ENCODE results near the gene CBARP.

CBARP gene

DNA sequence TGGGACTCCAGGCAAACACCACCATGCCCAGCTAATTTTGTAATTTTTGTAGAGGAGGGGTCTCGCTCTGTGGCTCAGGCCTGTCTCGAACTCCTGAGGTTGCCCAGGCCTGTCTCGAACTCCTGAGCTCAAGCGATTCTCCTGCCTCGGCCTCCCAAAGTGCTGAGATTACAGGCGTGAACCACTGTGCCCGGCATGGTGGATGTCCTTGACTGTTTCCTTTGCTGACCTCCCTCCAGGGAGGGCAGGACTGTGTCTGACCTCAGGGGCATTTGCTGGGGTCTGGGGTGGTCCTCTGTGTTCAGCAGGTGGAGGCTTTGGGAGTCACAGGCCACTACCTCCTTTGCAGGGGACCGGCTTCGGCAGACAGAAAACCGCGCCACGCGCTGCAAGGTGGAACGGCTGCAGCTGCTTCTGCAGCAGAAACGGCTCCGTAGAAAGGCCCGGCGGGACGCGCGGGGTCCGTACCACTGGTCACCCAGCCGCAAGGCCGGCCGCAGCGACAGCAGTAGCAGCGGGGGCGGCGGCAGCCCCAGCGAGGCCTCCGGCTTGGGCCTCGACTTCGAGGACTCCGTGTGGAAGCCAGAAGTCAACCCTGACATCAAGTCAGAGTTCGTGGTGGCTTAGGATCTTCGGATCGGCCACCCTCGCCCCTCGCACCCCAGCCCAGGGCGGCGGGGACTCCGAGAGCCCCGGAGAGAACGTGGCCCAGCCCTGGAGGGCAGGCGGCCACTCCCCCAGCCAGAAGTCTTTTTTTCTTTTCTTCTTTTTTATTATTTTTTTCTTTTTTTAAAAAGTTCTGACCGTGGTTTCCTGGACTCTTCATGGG is 19.1 kb upstream of the CBARP start:
- no peak for DNase-seq
- intact Hi-C loops (cut with DNase I), result no loop called here

DNA sequence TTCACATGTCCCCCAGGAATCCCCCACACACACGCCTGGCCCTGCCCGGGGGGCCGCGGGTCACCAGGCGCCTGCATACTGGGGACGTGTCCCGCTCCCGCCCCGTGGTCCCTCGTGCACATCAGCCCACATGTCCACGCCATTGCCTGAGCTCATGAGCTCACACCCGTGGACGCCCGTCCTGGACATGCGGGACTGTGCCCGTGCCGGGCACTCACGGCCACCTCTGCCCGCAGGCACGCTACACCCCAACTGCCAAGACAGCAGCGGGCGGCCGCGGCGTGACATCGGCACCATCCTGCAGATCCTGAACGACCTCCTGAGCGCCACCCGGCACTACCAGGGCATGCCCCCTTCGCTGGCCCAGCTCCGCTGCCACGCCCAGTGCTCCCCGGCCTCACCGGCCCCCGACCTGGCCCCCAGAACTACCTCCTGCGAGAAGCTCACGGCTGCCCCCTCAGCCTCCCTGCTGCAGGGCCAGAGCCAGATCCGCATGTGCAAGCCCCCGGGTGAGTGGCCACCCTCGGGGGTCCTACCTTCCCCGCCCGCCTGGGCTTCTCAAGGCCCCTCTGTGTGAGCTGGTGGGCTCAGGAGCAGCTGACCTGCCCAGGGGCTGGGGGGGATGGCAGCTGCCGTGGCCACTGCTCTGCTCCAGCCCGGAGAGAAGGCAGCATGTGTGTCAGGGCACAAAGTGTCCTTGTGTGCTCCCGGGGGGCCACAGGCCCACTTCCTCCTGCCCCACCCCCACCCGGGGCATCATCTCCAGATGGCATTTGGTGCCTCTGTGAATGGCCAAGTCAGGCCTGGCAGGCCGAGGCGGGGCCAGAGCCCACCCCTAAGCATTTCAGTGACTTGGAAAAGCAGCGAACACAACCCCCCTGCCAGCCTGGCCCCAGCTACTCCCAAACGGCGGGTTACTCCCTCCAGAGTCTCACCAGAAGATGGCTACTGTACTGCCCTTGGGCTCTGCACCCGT is 17.7 kb upstream of the CBARP start:
- DNase-seq, result peak; percentile 74 to 96 (median 89)
- intact Hi-C loops (cut with DNase I), result no loop called here

DNA sequence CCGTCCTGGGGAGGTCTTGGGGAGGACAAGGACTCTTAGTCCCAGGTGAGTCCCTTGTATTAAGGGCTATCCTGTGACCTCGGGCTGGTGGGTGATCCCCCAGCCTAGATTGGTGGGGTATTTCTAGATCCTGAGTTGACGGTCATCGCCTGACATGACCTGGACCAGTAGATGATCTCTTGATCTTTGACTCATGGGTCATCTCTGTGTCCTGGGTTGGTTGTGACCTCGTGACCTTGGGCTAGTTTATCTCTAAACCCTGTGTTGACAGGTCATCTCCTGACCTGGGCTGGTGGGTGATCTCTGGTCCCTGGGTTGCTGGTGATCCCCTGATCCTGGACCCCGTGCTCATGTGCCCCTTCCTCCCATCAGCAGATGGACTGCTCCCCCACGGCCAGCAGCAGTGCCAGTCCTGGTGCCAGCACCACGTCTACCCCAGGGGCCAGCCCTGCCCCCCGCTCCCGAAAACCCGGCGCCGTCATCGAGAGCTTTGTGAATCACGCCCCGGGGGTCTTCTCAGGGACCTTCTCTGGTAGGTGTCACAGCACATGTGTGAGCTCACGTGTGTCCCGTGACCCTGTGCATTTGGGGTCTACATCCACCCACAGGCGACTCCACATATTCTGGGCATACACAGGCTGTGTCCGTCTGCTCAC is 16.9 kb upstream of the CBARP start:
- intact Hi-C loops (cut with DNase I), result no loop called here
- DNase-seq, result peak in 1 of 42 donors; percentile 31

DNA sequence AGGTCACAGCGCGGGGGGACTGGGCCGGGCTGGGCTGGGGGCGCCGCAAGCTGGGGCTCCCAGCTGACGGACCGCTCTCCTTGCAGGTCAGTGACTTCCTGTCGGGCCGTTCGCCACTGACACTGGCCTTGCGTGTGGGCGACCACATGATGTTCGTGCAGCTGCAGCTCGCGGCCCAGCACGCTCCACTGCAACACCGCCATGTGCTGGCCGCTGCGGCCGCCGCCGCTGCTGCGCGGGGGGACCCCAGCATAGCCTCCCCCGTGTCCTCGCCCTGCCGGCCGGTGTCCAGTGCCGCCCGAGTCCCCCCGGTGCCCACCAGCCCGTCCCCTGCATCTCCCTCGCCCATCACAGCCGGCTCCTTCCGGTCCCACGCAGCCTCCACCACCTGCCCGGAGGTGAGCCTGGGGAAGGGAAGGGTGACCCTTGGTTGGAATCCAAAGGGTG is 16.3 kb upstream of the CBARP start:
- intact Hi-C loops (cut with DNase I), result no loop called here
- peak in 29 of 42 donors; percentile 53 to 86 (median 75) for DNase-seq

DNA sequence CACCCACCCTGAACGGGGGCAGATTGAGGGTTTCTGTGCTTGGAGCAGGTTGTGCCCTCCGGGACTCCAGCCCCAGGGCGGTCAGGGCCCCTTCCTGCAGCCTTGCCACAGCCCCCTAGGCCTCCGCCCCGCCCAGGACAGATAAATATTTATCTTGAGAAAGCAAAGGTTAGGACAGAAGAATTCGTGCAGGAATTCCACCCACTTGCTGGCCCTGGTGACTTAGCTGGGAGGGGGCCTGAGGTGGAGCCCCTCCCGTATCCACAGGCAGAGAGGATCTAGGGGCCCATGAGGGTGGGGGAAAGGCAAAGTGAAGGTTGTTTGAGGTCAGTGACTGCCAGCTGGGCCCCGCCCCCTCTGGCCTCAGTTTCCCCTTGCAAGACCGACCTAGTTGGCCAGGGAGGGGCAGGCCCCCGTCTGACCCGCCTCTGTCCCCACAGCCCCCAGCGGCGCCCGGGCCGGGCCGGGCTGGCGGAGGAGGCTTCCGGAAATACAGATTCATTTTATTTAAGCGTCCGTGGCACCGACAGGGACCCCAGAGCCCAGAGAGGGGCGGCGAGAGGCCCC is 15.8 kb upstream of the CBARP start:
- intact Hi-C loops (cut with DNase I), result no loop called here
- DNase-seq, result no peak

DNA sequence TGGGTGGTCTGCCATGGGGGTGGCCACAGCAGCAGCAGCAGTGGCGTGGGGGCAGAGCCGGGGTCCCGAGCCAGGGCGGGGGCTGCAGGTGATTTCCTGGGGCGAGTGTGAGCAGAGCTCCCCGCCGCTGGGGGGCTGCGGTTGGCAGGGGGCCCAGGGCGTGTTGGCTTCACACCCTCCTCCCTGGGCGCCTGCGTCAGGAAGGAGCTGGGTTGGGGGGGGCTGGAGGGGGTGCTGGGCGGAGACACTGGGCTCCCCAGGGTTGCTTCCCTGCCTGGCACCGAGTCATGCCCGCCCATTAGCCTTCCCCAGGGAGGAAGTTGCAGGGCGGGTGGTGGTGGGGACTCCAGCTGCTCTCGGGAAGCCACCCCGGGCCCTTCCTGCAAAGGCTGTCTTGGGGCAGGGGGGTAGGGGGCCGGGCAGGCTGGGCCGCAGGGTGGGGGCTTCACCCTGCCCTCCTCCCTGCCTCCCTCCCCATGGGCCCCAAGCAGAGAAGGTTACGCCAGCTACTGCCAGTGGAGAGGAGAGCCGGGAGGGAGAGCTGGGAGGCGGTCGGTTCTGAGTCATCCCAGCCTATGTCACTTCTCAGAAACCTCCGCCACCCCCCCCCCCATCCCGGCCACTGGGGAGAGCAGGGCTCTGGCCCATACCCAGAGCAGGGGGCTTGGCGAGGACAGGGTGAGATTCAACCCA is 15.2 kb upstream of the CBARP start:
- intact Hi-C loops (cut with DNase I), result no loop called here
- DNase-seq, result peak; percentile 82 to 98 (median 92)

DNA sequence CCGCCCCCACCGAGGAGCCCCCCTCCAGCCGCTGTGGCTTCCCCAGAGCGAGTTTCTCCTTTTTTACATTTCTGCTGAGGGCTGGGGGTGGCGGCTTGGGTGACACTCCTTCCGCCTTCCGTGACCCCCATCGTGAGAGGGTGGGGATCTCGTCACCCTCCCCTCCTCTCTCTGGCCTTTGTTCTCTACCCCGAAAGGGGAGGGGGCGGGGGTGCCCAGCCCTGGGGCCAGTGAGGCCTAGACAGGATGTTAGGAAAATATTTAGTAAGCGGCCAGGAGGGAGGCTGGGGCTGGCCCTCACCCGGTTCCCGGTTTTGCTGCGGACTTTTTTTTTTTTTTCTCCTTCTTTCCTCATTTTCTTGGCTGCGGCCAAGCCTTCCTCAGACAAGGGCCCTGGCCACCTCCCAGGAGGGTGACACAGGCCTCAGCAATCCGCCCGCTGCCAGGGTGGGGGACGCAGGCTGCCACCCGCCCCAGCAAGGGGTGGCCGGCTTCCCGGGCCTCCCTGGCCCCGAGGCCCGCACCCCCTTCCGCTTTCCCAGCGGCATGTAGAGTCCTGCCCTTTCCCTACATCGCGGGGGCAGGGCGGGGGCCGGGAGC is 14.5 kb upstream of the CBARP start:
- DNase-seq, result peak; percentile 64 to 96 (median 85)
- intact Hi-C loops (cut with DNase I), result no loop called here

DNA sequence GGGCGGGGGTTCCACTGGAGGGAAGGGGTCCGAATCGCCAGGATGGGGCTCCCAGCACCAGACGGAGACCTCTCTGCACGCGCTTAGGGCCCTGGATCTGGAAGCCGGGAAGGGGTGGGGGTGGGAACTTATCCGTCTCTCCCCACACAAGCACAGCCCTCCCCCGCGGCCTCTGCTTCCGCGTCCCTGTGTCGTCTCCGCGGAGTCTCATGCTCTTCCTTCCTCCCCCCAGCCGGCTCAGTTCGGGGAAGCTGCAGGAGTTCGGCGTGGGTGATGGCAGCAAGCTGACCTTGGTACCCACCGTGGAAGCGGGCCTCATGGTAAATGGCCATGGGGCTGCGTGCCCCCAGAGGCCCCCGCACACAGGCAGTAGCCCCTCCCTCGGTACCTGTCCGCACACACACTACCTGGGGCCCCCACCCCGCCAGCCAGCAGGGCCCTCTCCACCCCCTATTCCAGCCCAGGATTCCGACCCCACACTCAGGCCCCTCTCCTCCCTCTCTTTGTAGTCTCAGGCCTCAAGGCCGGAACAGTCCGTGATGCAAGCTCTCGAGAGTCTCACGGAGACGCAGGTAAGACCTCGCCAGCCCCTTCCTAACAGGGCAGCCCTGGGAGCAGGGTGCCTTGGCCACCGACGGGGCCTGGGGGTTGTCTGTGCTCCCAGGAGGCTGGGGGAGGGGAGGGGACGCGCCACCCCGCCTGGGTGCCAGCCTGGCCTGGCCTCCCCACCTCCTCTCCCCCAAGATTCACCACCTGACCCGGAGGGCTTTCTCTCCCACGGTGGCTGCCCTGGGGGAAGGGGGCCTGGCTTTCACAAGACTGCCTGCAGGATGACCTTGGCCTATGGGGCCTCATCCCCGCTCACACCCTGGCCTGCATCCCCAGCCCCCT is 13.8 kb upstream of the CBARP start:
- peak in 37 of 42 donors; percentile 60 to 88 (median 77) for DNase-seq
- intact Hi-C loops (cut with DNase I), result no loop called here

DNA sequence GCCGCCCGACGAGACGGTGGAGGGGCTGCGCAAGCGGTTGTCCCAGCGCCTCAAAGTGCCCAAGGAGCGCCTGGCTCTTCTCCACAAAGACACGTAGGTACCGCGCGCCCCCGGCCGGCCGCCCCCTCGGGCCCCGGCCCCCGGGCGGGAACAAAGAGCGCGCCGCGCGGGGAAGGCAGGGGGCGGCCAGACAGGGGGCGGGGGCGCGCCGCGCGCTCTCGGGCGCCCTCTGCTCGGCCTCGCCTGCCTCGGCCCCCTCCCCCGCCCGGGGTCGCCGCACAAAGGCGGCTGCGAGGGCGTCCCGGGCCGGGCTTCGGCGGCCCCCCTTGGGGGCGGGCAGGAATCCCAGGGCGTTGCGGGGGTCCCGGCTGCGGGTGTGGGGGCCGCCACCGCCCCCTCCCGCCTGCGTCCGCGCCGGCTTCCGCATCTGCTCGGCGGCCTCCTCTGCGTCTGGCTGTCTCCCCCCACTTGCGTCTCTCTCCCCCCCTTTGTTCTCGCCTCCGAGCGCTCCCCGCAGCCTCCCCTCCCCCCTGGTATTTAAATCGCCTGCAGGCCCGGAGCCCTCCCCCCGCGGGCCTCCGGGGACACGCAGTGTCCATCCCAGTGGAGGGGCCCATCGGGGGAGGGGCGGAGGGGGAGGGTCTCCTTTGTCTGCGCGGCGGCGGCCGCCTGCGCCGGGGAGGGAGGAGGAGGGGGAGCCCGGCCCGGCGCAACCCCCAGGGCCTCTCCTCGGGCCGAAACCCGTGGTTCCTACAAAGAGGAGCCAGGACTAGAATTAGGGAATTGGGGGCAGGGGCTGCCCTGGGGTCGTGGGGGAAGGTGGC is 12.8 kb upstream of the CBARP start:
- peak in 34 of 42 donors; percentile 46 to 90 (median 76) for DNase-seq
- intact Hi-C loops (cut with DNase I), result no loop called here

DNA sequence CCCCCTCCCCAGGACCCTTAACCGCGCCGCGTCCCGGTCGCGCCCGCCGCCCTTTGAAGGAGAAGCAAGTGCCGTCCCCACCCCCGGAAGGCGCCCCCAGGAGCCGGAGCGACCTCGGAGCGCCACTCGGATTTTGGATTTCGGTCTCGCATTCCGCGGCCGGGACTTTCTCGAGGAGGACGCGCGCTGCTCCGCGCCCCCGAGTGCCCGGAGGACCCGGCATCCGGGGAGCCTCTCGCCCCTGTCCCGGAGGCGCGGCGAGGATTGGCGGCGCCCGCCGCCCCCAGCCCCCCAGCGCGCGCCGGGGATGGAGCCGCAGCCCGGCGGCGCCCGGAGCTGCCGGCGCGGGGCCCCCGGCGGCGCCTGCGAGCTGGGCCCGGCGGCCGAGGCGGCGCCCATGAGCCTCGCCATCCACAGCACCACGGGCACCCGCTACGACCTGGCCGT is 12.2 kb upstream of the CBARP start:
- intact Hi-C loops (cut with DNase I), result loop anchor here (2.0 kb wide), 1 partner anchor 17 kb away; no protein-coding TSS in a partner anchor
- no peak for DNase-seq

DNA sequence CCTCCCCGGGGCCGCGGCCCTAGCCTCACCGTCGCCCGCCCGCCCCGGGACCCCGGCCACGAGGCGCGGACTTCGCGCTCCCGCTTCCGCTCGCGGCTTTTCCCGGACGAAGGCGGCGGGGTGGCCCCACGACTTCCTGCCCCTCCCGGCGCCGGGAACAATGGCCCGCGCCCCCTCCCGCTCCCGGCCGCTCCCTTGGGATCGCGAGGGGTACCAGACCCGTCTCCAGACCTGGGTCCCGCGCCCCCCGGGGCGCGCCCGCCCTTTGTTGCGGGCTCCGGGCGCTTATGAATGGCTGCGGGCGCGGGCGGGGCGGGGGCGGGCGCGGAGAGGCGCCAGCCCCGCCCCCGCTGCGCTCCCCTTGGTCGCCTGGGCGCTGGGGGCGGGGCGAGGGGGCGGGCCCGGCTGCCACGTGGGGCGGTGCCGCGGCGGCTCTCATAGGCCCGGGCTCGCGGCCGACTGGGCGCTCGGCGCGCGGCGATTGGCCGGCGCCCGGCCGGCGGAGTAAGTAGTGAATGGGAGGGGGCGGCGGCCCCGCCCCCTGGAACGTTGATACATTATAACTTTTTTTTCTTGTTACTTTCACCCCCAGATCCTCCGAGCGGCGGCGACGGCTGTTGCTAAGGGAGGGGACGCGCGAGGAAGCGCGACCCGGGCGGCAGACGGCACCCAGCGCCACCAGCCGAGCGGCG is 11.6 kb upstream of the CBARP start:
- intact Hi-C loops (cut with DNase I), result loop anchor here (2.0 kb wide), 1 partner anchor 17 kb away; no protein-coding TSS in a partner anchor
- peak; percentile 82 to 96 (median 92) for DNase-seq

DNA sequence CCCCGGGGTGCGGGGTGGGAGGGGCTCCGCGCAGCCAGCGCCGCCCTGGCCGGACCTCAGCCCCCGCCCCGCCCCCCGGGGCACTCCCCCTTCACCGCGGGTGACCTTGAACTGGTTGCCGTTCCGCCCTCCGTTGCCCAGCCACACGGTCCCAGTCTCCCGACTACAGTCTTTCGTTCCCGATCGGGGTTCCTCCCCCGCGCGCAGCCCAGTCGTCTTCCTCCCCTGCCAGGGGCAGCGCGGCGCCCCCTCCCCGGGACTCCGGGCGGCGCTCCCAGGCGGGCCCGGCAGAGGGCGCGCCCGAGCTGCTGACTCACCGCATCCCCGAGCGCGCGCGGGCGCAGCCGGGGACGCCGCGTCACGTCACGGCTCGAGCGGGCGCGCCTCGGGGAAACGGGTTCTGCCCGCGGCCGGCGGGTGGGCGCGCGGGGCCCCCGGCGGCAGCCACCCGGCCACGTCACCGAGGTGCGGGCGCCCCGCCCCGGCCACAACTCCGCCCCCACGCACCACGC is 11.0 kb upstream of the CBARP start:
- peak in 39 of 42 donors; percentile 60 to 89 (median 79) for DNase-seq
- intact Hi-C loops (cut with DNase I), result loop anchor here (2.0 kb wide), 1 partner anchor 18 kb away; no protein-coding TSS in a partner anchor

DNA sequence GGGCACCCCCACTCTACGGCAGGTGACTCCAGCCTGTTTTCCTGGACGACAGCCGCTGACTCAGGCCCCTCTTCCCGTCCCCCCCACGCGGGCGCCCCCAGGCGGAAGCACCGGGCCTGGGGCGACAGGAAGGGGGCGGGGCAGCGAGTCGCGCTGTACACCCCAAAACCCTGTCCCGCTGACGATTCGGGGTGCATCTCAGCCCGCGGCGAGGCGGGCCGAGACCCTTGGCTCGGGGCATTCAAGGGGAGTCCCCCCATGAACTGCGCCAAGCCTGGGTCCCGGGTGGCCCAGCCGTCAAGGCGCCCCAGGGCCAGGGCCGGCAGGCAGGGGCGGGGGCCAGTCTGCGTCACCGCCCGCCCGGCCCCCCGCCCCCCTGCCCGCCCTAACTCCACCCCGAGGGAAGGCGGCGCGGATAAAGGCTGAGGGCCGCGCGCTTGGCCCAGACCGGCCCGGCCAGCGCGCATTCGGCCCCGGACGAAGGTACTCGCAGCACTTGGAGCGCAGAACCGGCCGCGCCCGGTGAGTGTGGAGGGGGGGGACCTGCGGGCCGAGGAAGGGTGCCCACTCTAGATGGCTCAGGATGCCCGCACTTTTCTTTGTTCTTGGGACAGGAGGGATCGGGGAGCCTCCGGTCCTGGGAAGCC is 10.5 kb upstream of the CBARP start, which contains the start of gene MIDN:
Gene MIDN (plus strand): TSS at position 445 of the 647 bp plus-strand sequence. CDS start 1,714 bp downstream, outside the sequence.
- intact Hi-C loops (cut with DNase I), result loop anchor here (2.0 kb wide), 1 partner anchor 19 kb away; no protein-coding TSS in a partner anchor
- DNase-seq, result peak in 28 of 42 donors; percentile 52 to 88 (median 72)

DNA sequence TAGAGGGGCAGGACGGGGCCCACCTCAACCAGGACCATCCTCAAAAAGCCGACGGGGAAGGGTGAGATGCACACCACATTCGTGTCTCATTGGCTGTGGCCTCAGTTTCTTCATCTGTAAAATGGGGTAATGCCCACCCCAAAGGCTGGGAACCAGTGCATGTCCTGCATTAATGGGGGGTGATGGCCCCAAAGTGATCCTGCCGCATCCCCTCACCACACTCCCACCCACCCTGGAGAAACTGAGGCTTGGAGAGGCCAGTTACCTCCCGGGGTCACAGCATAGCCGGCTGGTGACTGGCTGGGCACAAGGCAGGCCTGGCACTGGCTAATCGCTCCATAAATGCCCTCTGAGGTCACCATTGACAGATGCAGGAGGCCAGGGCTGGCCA is 9.9 kb upstream of the CBARP start:
- intact Hi-C loops (cut with DNase I), result loop anchor here (2.0 kb wide), 1 partner anchor 19 kb away; no protein-coding TSS in a partner anchor
- no peak for DNase-seq

Measured in head of caudate nucleus (tissue), 42 donors.